Keratinocyte (primary cell): ENCODE results near the gene PYROXD2.

ENCODE experiments used
- EZH2 ChIP-seq: IDR thresholded peaks from one replicate; pipeline ENCODE4 v1.6.1; 2012; ENCODE audit warnings: inconsistent platforms, mild to moderate bottlenecking, low read length, moderate library complexity
- TF ChIP-seq, protein P1 (sequence below), 3 experiments: IDR thresholded peaks in 1 of 3; conservative IDR thresholded peaks in 1 of 3; optimal IDR thresholded peaks in 1 of 3; 2 replicates in 2 of 3; 3 replicates in 1 of 3; pipeline versions ENCODE3 to v1.5.1; 2011; ENCODE audit warnings: low read length in 3 of 3, mild to moderate bottlenecking in 3 of 3, moderate library complexity in 2 of 3, control low read depth in 1 of 3, inconsistent platforms in 1 of 3; ENCODE audit not compliant: insufficient read depth in 2 of 3; ENCODE audit errors: extremely low read depth in 1 of 3

DNA sequence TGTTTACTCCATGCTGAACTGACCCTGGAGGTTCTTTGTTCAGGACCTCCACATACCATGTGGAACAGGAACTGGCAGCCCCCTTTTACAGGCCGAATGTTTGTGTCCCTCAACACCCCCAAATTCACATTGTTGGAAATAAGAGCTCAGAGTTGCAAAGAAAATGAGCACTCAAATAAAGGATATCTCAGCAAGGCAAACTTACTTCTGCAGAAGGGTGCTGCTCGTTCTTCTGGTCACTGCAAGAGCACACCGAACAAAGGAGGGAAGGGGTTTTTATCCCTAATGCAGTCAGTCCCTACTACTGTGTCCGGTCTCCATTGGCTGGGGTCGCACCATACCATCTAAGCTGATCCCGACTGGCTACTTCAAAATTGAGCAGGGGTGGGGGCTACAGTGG, 68.1 kb downstream of the PYROXD2 start:
- TF ChIP-seq, protein P1, sequence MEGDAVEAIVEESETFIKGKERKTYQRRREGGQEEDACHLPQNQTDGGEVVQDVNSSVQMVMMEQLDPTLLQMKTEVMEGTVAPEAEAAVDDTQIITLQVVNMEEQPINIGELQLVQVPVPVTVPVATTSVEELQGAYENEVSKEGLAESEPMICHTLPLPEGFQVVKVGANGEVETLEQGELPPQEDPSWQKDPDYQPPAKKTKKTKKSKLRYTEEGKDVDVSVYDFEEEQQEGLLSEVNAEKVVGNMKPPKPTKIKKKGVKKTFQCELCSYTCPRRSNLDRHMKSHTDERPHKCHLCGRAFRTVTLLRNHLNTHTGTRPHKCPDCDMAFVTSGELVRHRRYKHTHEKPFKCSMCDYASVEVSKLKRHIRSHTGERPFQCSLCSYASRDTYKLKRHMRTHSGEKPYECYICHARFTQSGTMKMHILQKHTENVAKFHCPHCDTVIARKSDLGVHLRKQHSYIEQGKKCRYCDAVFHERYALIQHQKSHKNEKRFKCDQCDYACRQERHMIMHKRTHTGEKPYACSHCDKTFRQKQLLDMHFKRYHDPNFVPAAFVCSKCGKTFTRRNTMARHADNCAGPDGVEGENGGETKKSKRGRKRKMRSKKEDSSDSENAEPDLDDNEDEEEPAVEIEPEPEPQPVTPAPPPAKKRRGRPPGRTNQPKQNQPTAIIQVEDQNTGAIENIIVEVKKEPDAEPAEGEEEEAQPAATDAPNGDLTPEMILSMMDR (optimal IDR thresholded peaks at IDR 0.05 in 1 of 3, IDR thresholded peaks at IDR 0.05 in 1 of 3, conservative IDR thresholded peaks at IDR 0.05 in 1 of 3; ENCODE audit: extremely low read depth in 1 of 3, insufficient read depth in 2 of 3, low read length in 3 of 3) = no peak
- TF ChIP-seq EZH2 = no peak
